NCI-H2227 (cell line): ENCODE data around the gene ALG5.
A peak's percentile ranks its signal among the peaks of the same experiment; 100 is the strongest.

Experiments used
- DNase-seq: peaks from one replicate; lab custom pipeline; 2025; ENCODE audit not compliant: unreplicated experiment; lab: John Stamatoyannopoulos, UW

The ALG5 gene

GRCh38 chr13:36917311-36917710 is 81.8 kb downstream of the ALG5 start:
- no peak for DNase-seq

- DNase-seq, result no peak
These were observed 83.1 kb downstream of the ALG5 start for GRCh38 chr13:36915896-36916640.

GRCh38 chr13:36915106-36915505 is 84.0 kb downstream of the ALG5 start:
- DNase-seq, result peak; percentile 26

- DNase-seq, result no peak
These were observed 84.5 kb downstream of the ALG5 start for GRCh38 chr13:36914648-36915047.

- DNase-seq, result no peak
These were observed 85.7 kb downstream of the ALG5 start for GRCh38 chr13:36913463-36913862.

DNA sequence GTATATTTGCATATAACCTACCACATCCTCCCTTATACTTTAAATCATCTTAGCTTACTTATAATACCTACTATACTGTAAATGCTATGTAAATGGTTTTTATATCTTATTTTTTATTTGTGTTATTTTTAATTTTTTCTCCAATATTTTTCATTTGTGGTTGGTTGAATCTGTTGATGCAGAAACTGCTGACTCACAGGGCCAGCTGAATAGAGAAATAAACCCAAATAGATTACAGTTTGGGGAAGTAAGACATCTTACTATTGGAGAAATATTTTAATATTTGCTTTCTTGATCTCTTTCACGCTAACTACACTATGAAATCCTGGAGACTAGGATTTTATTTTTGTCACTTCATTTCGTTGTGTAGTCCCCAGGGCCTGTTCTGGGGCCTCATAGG is 86.2 kb downstream of the ALG5 start:
- DNase-seq, result no peak

GRCh38 chr13:36912369-36912768 is 86.8 kb downstream of the ALG5 start:
- peak; percentile 7 for DNase-seq

DNA sequence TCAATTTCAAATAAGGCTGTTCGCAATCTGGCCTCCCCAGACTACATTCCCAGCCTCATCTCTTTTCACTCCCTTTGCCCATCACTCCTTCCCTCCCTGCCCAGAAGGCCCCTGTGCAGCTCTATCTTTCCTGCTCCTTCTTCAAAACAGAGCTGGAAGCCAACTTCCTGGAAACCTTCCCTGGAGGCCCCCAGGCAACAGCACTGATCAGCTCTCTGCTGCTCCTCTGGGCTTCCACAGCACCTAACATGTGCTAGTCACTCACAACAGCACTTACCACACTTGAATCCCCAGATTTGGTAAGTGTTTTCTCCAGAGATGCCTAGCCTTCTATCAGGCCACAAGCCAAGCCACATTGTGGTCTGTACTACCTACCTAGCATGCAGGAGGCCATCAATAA is 88.6 kb downstream of the ALG5 start:
- no peak for DNase-seq

GRCh38 chr13:36907821-36908220 is 91.3 kb downstream of the ALG5 start:
- peak; percentile 23 for DNase-seq

DNA sequence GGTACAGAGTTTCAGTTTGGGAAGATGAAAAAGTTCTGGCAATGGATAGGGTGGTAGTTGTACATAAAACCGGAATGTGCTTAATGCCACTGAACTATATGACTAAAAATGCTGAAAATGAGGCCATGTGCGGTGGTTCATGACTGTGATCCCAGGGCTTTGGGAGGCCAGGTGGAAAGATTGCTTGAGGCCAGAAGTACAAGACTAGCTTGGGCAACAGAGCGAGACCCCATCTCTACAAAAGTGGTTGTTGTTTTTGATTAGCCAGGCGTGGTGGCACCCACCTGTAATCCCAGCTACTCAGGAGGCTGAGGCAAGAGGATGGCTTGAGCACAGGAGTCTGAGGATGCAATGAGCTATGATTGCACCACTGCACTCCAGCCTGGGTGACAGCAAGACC is 91.9 kb downstream of the ALG5 start:
- DNase-seq, result no peak

- no peak for DNase-seq
These were observed 93.2 kb downstream of the ALG5 start for GRCh38 chr13:36905944-36906343.

GRCh38 chr13:36903925-36904595 is 95.1 kb downstream of the ALG5 start:
- peak; percentile 92 for DNase-seq
